ENCODE measurements around the gene GPER1. TPM values are rescaled to one million over a fixed set of nuclear protein-coding genes. Genes with fewer than 3 reads are reported as not detected.

Gene GPER1
- total RNA-seq, 4 donors from 2014 or later: 1.1 to 4.5 (median 3.1) TPM

GRCh38 chr7:1053002-1053411 is 34.9 kb upstream of the GPER1 start:
- TF ChIP-seq, protein P1, sequence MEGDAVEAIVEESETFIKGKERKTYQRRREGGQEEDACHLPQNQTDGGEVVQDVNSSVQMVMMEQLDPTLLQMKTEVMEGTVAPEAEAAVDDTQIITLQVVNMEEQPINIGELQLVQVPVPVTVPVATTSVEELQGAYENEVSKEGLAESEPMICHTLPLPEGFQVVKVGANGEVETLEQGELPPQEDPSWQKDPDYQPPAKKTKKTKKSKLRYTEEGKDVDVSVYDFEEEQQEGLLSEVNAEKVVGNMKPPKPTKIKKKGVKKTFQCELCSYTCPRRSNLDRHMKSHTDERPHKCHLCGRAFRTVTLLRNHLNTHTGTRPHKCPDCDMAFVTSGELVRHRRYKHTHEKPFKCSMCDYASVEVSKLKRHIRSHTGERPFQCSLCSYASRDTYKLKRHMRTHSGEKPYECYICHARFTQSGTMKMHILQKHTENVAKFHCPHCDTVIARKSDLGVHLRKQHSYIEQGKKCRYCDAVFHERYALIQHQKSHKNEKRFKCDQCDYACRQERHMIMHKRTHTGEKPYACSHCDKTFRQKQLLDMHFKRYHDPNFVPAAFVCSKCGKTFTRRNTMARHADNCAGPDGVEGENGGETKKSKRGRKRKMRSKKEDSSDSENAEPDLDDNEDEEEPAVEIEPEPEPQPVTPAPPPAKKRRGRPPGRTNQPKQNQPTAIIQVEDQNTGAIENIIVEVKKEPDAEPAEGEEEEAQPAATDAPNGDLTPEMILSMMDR (IDR thresholded peaks at IDR 0.05): no peak
- TF ChIP-seq POLR2A (IDR thresholded peaks at IDR 0.05): no peak
- 75 to 77% methylated on average over 14 to 17 of the region's 17 CpGs for WGBS, 2 donors
- no peak overlapping the region for H3K4me3 ChIP-seq (ENCODE audit: low read depth, poor library complexity, severe bottlenecking)
- intact Hi-C loops (cut with DNase I; ENCODE audit: low total_unique reads): no loop called here
- peak in 1 of 2 donors; percentile 86 for DNase-seq (ENCODE audit: low spot score in 2 of 2)

DNA sequence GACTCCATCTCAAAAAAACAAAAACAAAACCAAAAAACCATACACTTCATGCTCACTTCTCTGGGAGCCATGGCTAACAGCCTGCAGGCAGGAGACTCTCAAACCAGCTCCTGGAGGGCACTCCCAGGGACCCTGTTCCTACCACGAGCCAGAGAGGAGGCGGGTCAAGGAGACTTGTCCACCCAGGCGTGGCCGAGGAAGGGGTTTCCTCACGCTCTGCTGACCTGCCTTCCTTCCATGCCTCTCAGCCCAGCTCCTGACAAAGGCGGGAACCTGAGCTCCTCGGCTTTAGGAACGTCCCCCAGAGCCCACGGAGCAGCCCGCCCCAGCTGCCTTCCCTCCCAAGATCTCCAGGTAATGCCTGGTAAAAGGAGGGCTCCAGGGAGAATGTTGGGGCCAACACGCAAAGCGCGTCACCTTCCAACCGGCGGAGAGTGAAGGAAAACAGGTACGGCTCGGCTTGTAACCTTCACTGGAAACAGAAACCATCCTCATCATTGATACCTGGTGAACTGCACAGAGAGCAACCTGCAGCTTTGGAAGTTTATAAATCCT is 34.0 kb upstream of the GPER1 start:
- intact Hi-C loops (cut with DNase I; ENCODE audit: low total_unique reads): no loop called here
- DNase-seq (ENCODE audit: low spot score in 2 of 2): no peak
- 82 to 86% methylated on average over 17 of the region's 17 CpGs for WGBS, 2 donors
- TF ChIP-seq POLR2A (IDR thresholded peaks at IDR 0.05): no peak
- TF ChIP-seq, protein P1 (IDR thresholded peaks at IDR 0.05): no peak
- no peak overlapping the region for H3K4me3 ChIP-seq (ENCODE audit: low read depth, poor library complexity, severe bottlenecking)

DNA sequence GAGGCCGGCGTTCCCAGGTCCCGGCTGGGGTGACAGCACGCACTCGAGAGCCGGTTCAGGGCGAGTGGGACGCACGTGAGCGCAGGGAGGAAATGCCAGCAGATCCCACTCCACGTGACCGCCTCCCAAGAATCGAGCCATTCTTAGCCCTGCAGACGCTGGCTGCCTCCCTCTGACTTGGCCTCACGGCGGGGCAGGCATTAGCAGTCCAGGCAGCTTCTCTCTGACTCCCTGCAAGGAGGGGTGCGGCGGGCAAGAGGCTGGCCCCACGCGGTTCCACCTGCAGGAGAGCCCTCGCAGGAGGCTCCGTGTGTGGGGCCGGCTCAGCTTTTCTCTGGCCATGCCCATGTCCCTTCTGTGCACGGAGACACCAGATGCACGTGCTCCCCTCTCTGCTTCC is 33.5 kb upstream of the GPER1 start:
- 67 to 77% methylated on average over 25 of the region's 25 CpGs for WGBS, 2 donors
- no peak overlapping the region for H3K4me3 ChIP-seq (ENCODE audit: low read depth, poor library complexity, severe bottlenecking)
- TF ChIP-seq POLR2A (IDR thresholded peaks at IDR 0.05): no peak
- TF ChIP-seq, protein P1 (IDR thresholded peaks at IDR 0.05): no peak
- DNase-seq (ENCODE audit: low spot score in 2 of 2): peak in 1 of 2 donors; percentile 85
- intact Hi-C loops (cut with DNase I; ENCODE audit: low total_unique reads): no loop called here

- DNase-seq (ENCODE audit: low spot score in 2 of 2): peak in 1 of 2 donors; percentile 92
- WGBS, 2 donors: 49 to 66% methylated on average over 20 to 23 of the region's 32 CpGs
Observed at GRCh38 chr7:1054861-1055450, 33.0 kb upstream of the GPER1 start.

DNA sequence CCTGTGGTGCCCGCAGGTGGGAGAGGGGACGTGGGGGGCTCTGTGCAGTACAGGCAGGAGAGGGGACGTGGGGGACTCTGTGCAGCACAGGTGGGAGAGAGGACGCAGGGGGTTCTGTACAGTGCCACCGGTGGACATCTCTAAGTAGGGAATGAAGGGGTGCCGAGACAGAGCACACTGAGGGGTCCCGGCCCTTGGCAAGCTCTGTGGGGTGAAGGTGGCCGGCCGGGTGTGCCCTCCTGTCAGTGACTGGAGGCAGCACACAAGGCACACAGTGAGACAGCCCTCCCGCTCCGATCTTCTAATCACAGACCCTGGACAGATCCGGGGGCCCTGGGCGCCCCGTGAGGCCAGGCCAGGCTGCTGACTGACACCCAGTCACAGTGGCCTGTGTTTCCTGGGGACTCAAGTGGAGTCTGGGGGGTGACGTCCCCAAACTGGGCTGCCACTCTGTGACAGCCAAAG is 32.4 kb upstream of the GPER1 start:
- intact Hi-C loops (cut with DNase I; ENCODE audit: low total_unique reads): no loop called here
- no peak overlapping the region for H3K4me3 ChIP-seq (ENCODE audit: low read depth, poor library complexity, severe bottlenecking)
- no peak for DNase-seq (ENCODE audit: low spot score in 2 of 2)

More at GRCh38 chr7:1054861-1055450, 33.0 kb upstream of the GPER1 start:
- no peak overlapping the region for H3K4me3 ChIP-seq (ENCODE audit: low read depth, poor library complexity, severe bottlenecking)
- intact Hi-C loops (cut with DNase I; ENCODE audit: low total_unique reads): no loop called here
- TF ChIP-seq POLR2A (IDR thresholded peaks at IDR 0.05): no peak
- TF ChIP-seq, protein P1 (IDR thresholded peaks at IDR 0.05): no peak

More for the DNA sequence above, 32.4 kb upstream of the GPER1 start:
- TF ChIP-seq, protein P1 (IDR thresholded peaks at IDR 0.05): no peak
- TF ChIP-seq POLR2A (IDR thresholded peaks at IDR 0.05): no peak
- 76 to 80% methylated on average over 8 to 15 of the region's 15 CpGs for WGBS, 2 donors

Measured in lower leg skin (tissue), 4 donors.